Skeletal muscle tissue (tissue), 5 donors: Measurements from ENCODE around the gene RUFY3. TPM values are rescaled to one million over a fixed set of nuclear protein-coding genes. Genes with fewer than 3 reads are reported as not detected.

Source experiments
- H3K27ac ChIP-seq: one replicate; pipeline ENCODE4 v1.7.0; 2013; ENCODE audit warnings: mild to moderate bottlenecking, low read depth, low read length, inconsistent platforms
- H3K27me3 ChIP-seq, 3 donors: one replicate each; pipeline ENCODE4 v1.7.0; 2013; ENCODE audit warnings: low read length in 3 of 3; ENCODE audit not compliant: control insufficient read depth in 3 of 3, insufficient read depth in 3 of 3
- H3K36me3 ChIP-seq, 3 donors: one replicate each; pipeline ENCODE4 v1.7.0; 2013; ENCODE audit warnings: low read length in 3 of 3; ENCODE audit not compliant: control insufficient read depth in 3 of 3, insufficient read depth in 3 of 3
- H3K4me1 ChIP-seq, 3 donors: one replicate each; pipeline ENCODE4 v1.7.0; 2013; ENCODE audit warnings: low read length in 3 of 3, mild to moderate bottlenecking in 3 of 3; ENCODE audit not compliant: control insufficient read depth in 3 of 3, insufficient read depth in 3 of 3
- H3K4me3 ChIP-seq, 3 donors: one replicate each; pipeline ENCODE4 v1.7.0; 2013; ENCODE audit warnings: low read length in 3 of 3
- H3K9ac ChIP-seq, 3 donors: one replicate each; pipeline ENCODE4 v1.7.0; 2013; ENCODE audit warnings: low read length in 3 of 3, mild to moderate bottlenecking in 3 of 3, moderate library complexity in 2 of 3, low read depth in 1 of 3
- H3K9me3 ChIP-seq, 3 donors: one replicate each; pipeline ENCODE4 v1.7.0; 2013; ENCODE audit warnings: low read length in 3 of 3; ENCODE audit not compliant: control insufficient read depth in 3 of 3
- small RNA-seq: library from RNA; depleted of rRNA; stranded (forward); fragments of <200 nt; gene quantifications from one replicate; pipeline ENCODE3, GENCODE V24; 2014
- total RNA-seq: library from RNA; depleted of rRNA; stranded (reverse); fragments of >200 nt; gene quantifications from one replicate; pipeline ENCODE4 v1.2.3, GENCODE V29; 2014
- donor health status: Osteomylitis.

The RUFY3 gene
- total RNA-seq, 1 donor from 2014 or later, result 60.0 TPM

DNA sequence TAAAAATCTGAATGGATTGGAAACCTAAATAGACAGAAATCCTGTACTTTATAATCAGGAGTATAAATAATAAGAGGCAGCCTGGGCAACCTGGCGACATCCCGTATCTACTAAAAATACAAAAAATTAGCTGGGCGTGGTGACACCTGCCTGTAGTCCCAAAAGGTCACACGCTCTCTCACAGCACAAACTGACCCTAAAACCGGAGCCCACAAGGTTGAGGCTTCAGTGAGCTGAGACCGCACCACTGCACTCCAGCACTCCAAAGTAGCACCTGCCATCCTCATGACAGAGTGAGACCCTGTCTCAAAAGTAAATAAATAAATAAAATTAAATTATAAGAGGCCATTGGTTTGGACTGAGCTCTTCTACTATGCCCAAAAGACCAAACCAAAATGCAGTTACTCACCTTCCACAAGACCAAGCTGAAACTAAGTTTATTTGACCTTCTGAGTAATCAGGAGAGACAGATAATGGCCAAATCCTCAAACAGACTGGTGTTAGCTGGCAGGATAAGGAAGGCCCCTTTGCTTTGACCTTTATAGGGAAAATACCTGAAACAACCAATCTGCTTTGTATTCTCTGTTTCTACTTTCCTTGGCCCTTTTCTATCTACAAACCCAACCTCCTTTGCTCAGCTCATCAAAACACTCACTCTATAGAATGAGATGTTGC is 121.1 kb downstream of the RUFY3 start:
- H3K27ac ChIP-seq, result no peak overlapping the region

GRCh38 chr4:70844180-70844579 is 122.4 kb downstream of the RUFY3 start:
- Histone ChIP-seq H3K4me1 (no peaks in the 10 kb centered on the region), H3K9me3 (no peaks in the 10 kb centered on the region), H3K27ac (no peak overlapping the region), H3K27me3 (no peaks in the 10 kb centered on the region), H3K36me3 (no peaks in the 10 kb centered on the region), H3K4me3 (no peak overlapping the region), H3K9ac (no peak overlapping the region)

More for the DNA sequence above, 121.1 kb downstream of the RUFY3 start:
- Histone ChIP-seq H3K9ac (no peak overlapping the region), H3K36me3 (no peaks in the 10 kb centered on the region), H3K27me3 (no peaks in the 10 kb centered on the region), H3K9me3 (no peaks in the 10 kb centered on the region), H3K4me3 (no peak overlapping the region), H3K4me1 (peaks cover 6 to 11% (median 6%) of the 10 kb centered on the region in 3 donors)

- no peaks in the 10 kb centered on the region for H3K9me3 ChIP-seq
- no peak overlapping the region for H3K27ac ChIP-seq
- no peaks in the 10 kb centered on the region for H3K27me3 ChIP-seq
- no peak overlapping the region for H3K4me3 ChIP-seq
- no peaks in the 10 kb centered on the region for H3K4me1 ChIP-seq
- no peak overlapping the region for H3K9ac ChIP-seq
- peaks cover 0 to 1% (median 0%) of the 10 kb centered on the region in 3 donors for H3K36me3 ChIP-seq
These were observed 127.5 kb downstream of the RUFY3 start for GRCh38 chr4:70849291-70849690.

- no peak overlapping the region for H3K9ac ChIP-seq
- no peak overlapping the region for H3K27ac ChIP-seq
- no peaks in the 10 kb centered on the region for H3K27me3 ChIP-seq
These were observed 133.7 kb downstream of the RUFY3 start for GRCh38 chr4:70855464-70855863.

More at GRCh38 chr4:70855464-70855863, 133.7 kb downstream of the RUFY3 start:
- no peaks in the 10 kb centered on the region for H3K36me3 ChIP-seq
- H3K4me1 ChIP-seq, result no peaks in the 10 kb centered on the region
- no peaks in the 10 kb centered on the region for H3K9me3 ChIP-seq
- no peak overlapping the region for H3K4me3 ChIP-seq

Small RNA genes lying within 50 kb of the gene (small RNA-seq; reads per million reads assigned to genes)
- gene RF00026 (not detected), gene RNU6-520P (not detected), gene RNU6-784P (not detected), gene RNU6-891P (not detected)

Other genes starting within 250 kb of the RUFY3 start
- not detected for gene MUC7, start 249.8 kb upstream of the RUFY3 start, total RNA-seq
- gene AMTN, start 203.4 kb upstream of the RUFY3 start, total RNA-seq, result not detected
- gene AMBN, start 129.7 kb upstream of the RUFY3 start, total RNA-seq, result not detected
- 2.1 TPM for gene ENAM, start 93.2 kb upstream of the RUFY3 start, total RNA-seq
- gene JCHAIN, start 55.5 kb upstream of the RUFY3 start, total RNA-seq, result 2.1 TPM
- 13.6 TPM for gene UTP3, start 33.4 kb upstream of the RUFY3 start, total RNA-seq
- gene GRSF1, start 117.9 kb downstream of the RUFY3 start, total RNA-seq, result 87.7 TPM
- gene MOB1B, start 180.4 kb downstream of the RUFY3 start, total RNA-seq, result 30.3 TPM